Measurements from ENCODE around the gene CDC26. TPM values are rescaled to one million over a fixed set of nuclear protein-coding genes. Genes with fewer than 3 reads are reported as not detected.

Gene CDC26
- total and polyA plus RNA-seq, 3 donors from 2014 or later, result 17.9 to 27.5 (median 19.8) TPM

DNA sequence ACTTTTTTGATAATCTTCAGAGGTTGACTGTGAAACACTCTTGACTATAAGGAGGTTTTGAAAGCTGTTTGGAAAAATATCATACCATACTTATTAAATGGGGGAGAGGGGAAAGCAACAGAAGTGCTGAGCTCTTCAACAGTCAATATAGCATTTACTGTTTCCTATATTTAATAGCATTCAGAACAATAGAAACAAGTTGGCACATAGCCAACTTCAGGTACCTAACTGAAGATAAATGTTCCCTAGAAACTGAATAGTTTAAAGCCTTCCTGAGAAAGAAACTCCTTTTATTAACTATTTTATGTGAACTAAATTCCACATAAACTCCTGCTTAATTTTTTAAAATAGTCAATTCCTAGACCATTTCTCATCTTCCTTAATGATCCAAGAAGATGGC lies 27.7 kb downstream of the CDC26 start:
- no peak for DNase-seq
- Histone ChIP-seq H3K4me1 (no peaks in the 10 kb centered on the region), H3K27me3 (no peaks in the 10 kb centered on the region), H3K36me3 (ENCODE audit: low read depth, missing control alignments) (no peaks in the 10 kb centered on the region), H3K4me3 (no peak overlapping the region), H3K27ac (no peak overlapping the region), H3K9me3 (no peaks in the 10 kb centered on the region)
- TF ChIP-seq, protein P1, sequence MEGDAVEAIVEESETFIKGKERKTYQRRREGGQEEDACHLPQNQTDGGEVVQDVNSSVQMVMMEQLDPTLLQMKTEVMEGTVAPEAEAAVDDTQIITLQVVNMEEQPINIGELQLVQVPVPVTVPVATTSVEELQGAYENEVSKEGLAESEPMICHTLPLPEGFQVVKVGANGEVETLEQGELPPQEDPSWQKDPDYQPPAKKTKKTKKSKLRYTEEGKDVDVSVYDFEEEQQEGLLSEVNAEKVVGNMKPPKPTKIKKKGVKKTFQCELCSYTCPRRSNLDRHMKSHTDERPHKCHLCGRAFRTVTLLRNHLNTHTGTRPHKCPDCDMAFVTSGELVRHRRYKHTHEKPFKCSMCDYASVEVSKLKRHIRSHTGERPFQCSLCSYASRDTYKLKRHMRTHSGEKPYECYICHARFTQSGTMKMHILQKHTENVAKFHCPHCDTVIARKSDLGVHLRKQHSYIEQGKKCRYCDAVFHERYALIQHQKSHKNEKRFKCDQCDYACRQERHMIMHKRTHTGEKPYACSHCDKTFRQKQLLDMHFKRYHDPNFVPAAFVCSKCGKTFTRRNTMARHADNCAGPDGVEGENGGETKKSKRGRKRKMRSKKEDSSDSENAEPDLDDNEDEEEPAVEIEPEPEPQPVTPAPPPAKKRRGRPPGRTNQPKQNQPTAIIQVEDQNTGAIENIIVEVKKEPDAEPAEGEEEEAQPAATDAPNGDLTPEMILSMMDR (IDR thresholded peaks at IDR 0.05), result no peak
- intact Hi-C loops (cut with DNase I; ENCODE audit: low total_unique reads), result no loop called here

DNA sequence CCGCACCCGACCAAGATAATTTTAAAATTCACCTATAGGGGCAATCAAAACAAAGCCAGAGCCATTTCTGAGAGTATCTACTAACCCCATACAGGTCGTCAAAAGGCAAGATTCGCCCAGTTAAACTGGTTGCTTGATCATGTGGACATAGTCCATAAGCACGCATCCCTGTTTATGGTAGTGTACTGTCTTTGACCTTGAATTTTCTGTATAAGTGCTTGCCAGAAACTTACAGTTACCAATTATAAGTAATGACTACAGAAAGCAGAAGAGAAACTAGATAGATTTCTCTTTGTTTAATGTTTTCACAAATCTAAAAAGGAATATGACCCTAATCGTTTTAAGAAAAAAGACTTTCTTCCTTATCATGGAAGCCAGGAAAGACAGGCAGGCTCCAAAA lies 28.4 kb downstream of the CDC26 start:
- no peak for DNase-seq
- 65 to 73% methylated on average over 6 of the region's 6 CpGs for WGBS, 2 donors
- TF ChIP-seq, protein P1 (IDR thresholded peaks at IDR 0.05), result no peak
- TF ChIP-seq POLR2A (IDR thresholded peaks at IDR 0.05), result no peak
- no peaks in the 10 kb centered on the region for H3K27me3 ChIP-seq
- intact Hi-C loops (cut with DNase I; ENCODE audit: low total_unique reads), result no loop called here
- H3K4me3 ChIP-seq, result no peak overlapping the region
- no peak overlapping the region for H3K27ac ChIP-seq
- no peaks in the 10 kb centered on the region for H3K4me1 ChIP-seq
- no peaks in the 10 kb centered on the region for H3K36me3 ChIP-seq (ENCODE audit: low read depth, missing control alignments)
- H3K9me3 ChIP-seq, result no peaks in the 10 kb centered on the region

DNA sequence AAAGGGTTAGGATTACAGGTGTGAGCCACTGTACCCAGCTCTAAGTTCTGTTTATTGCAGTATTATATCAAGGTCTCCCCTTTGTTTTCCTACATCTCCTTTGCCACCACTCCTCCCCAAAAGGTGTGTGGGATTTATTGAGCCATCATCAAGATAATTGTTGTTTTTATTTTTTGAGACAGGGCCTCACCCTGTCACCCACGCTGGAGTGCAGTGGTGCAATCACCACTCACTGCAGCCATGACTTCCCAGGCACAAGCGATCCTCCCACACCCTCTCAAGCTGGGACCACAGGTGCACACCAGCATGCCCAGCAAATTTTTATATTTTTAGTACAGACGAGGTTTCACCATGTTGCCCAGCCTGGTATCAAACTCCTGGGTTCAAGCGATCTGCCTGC lies 29.5 kb downstream of the CDC26 start:
- intact Hi-C loops (cut with DNase I; ENCODE audit: low total_unique reads), result no loop called here
- Histone ChIP-seq H3K27me3 (no peaks in the 10 kb centered on the region), H3K4me1 (no peaks in the 10 kb centered on the region), H3K27ac (no peak overlapping the region), H3K36me3 (ENCODE audit: low read depth, missing control alignments) (no peaks in the 10 kb centered on the region), H3K9me3 (no peaks in the 10 kb centered on the region), H3K4me3 (no peak overlapping the region)
- DNase-seq, result no peak
- WGBS, 2 donors, result 82 to 93% methylated on average over 4 of the region's 4 CpGs
- no peak for TF ChIP-seq POLR2A (IDR thresholded peaks at IDR 0.05)
- TF ChIP-seq, protein P1 (IDR thresholded peaks at IDR 0.05), result no peak

DNA sequence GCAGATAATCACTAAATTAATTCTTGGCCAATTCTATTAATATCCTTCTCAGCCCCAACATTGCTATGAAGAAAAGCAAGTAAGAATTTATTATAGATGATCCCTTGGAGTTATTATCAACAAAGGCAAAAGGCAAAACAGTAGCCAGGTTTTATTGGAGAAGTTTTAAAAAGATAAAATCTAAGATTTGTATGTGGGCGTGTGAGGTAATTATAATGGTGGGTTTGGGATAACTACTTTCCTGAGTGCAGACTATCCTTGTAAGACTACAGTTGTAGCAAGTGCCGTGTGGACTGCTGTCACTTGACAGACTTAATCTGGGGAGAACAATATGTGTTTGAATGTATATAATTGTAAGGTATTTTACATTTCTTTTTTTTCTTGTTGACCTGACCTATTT lies 30.8 kb downstream of the CDC26 start:
- DNase-seq, result no peak
- no peak for TF ChIP-seq POLR2A (IDR thresholded peaks at IDR 0.05)
- TF ChIP-seq, protein P1 (IDR thresholded peaks at IDR 0.05), result no peak
- WGBS, 2 donors, result 83 to 94% methylated on average over 2 of the region's 2 CpGs
- no peak overlapping the region for H3K4me3 ChIP-seq
- no peaks in the 10 kb centered on the region for H3K9me3 ChIP-seq
- intact Hi-C loops (cut with DNase I; ENCODE audit: low total_unique reads), result no loop called here
- no peaks in the 10 kb centered on the region for H3K27me3 ChIP-seq
- no peaks in the 10 kb centered on the region for H3K4me1 ChIP-seq
- H3K27ac ChIP-seq, result no peak overlapping the region
- H3K36me3 ChIP-seq (ENCODE audit: low read depth, missing control alignments), result no peaks in the 10 kb centered on the region

DNA sequence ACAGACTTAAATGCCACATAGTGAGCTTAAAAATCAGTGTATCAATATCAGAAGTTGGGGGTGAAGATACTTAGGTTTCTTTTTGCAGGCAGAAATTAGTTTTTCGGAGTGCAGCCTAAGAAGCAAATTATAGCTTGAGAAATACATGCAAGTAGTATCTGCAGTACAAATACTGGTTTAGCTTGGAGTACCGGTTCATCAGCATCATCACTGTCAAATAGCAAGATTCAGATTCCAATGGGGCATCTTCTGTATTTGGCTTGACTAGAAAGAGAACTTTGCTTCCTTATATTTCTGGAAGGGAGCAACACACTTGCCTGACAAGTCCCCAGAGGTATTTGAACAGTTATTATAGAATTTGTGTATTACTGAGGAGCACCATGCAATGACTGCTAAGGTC lies 34.2 kb downstream of the CDC26 start:
- no peaks in the 10 kb centered on the region for H3K36me3 ChIP-seq (ENCODE audit: low read depth, missing control alignments)
- no peak for DNase-seq
- no peaks in the 10 kb centered on the region for H3K27me3 ChIP-seq
- no peaks in the 10 kb centered on the region for H3K9me3 ChIP-seq
- intact Hi-C loops (cut with DNase I; ENCODE audit: low total_unique reads), result no loop called here
- H3K4me1 ChIP-seq, result no peaks in the 10 kb centered on the region
- TF ChIP-seq, protein P1 (IDR thresholded peaks at IDR 0.05), result no peak
- no peak for TF ChIP-seq POLR2A (IDR thresholded peaks at IDR 0.05)
- WGBS, 2 donors, result 93 to 97% methylated on average over 2 of the region's 2 CpGs
- no peak overlapping the region for H3K4me3 ChIP-seq
- H3K27ac ChIP-seq, result no peak overlapping the region

All from testis (tissue), 3 donors.